ENCODE data around the gene ACTN3.
"Not testable (repeated sequence)": the region's sequence is repeated elsewhere in the genome, so short reads cannot be mapped to it uniquely, and the experiment has no call there.

ACTN3 gene

DNA sequence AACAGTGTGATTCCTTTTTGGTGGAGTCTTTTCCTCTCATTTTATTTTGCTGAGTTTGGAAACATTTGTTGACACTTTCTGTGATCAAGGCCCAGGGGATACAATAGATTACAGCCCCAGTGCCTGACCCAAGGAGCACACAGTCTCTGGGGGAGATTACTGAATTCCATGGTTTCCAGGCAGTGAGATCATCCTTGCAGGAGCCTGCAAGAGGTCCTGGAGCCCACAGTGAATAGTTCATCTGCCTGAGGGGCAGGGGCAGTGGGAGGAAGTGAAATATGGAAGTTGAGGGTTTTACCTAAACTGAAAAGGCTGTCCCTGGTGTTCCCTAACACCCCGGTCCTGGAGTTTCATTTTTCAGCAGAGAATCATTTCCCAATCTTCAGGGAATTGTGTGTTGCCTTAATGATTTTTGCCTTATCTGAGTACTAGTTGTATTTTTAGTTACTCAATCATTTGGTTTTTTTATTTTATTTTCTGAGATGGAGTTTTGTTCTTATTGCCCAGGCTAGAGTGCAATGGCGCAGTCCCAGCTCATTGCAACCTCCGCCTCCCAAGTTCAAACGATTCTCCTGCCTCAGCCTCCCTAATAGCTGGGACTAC, 54.0 kb downstream of the ACTN3 start:
- no peak for DNase-seq

DNA sequence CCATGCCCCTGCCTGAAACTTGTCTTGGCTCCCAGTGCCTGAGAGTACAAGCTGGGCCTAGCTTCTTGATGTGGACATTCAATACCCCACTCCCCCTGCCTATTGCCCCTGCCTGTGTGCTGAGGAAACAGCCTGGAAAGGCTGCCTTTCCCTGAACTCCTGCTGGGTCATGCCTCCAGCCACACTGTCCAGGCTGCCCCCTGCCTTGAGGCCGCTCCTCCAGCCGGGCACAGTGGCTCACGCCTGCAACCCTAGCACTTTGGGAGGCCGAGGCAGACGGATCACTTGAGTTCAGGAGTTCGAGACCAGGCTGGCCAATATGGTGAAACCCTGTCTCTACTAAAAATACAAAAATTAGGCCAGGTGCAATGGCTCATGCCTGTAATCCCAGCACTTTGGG, 56.4 kb downstream of the ACTN3 start:
- no peak for DNase-seq

DNA sequence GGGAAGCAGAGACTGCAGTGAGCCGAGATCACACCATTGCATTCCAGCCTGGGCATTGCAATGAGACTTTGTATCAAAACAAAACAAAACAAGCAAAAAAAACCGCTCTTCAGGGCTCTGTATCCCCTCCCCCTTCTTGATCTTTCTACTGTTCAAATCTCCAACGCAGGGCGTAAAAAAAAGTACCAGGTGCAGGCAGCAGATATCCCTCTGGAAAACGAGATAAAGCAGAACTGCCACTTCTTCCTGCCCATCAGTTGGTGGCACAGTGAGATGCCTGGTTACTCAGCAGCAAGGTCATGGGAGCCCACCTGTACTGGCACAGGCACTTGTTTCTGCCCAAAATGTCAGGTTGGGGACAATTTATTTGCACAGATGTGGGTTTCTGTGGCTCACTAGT, 57.5 kb downstream of the ACTN3 start:
- DNase-seq: no peak

DNA sequence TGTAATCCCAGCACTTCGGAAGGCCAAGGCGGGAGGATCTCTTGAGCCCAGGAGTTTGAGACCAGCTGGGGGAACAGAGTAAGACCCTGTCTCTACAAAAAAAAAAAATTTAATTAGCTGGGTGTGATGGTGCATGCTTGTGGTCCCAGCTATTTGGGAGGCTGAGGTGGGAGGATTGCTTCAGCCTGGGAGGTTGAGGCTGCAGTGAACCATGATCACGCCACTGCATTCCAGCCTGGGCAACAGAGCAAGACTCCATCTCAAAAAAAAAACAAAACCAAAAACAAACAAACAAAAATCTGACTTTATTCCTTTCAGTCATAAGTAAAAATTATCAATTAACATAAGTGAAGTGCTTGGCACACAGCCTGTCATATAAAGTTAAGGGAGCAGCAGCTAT, 59.9 kb downstream of the ACTN3 start:
- not testable (repeated sequence) for DNase-seq

DNA sequence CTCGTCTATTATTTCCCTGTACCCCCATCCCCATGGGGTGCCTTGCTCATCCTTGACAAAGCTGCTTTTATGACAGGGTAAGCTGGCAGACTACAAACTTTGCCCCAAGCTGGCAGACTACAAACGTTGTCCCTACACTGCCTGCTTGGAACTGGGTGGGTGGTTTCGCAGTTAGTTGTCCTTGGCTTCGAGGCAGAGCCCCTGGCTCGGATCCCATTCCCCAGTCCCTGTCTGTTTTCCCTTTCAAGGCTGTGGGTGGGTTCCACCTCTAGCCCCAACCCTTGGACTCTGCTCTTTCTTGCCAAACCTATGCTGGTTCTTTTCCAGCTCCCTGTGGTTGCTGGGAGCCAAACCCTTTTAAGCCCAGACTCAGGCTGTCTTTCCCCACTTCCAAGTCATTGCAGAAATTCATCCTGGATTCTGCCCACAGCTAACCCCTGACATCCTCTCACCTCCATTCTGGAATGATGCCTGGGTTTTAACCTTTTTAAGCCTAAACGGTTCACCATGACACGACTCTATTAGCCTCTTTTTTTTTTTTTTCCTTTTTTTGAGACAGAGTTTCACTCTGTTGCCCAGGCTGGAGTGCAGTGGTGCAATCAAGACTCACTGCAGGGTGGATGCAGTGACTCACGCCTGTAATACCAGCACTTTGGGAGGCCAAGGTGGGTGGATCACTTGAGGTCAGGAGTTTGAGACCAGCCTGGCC, 60.6 kb downstream of the ACTN3 start:
- DNase-seq: no peak

DNA sequence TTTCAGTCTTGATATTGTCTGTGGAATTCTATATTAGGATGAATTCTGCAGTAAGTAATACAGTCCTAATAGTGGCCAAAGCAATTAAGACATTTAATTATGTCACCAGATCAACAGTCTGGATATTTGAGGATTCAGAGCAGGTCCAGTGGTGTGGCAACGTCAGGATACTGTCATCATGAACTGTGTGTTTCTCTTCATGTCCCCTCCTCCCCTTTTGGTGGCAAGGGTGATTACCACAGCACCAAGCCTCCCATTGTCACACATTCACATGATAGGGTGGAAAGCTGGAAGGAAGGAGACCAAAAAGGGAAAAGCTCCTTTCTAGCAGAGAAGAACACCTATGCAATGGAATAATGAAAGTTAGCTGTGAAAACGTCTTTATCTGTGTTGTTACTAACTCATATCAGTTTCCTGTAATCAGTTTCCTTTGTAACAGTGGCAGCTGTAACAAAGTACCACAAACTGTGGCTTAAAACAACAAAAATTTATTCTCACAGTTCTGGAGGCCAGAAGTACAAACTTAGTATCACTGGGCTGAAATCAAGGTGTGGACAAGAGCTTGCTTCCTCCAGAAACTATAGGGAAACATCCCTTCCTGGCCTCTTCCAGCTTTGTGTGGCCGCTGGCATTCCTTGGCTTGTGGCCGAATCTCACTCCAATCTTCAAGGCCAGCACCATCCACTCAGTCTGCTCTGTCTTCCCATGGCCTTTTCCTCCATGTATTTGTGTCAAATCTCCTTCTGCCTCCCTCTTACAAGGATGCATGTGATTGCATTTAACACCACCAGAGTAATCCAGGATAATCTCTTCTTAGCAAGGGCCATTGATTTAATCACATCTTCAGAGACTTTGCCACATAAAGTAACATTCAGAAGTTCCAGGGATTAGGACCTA, 63.3 kb downstream of the ACTN3 start:
- DNase-seq: no peak

DNA sequence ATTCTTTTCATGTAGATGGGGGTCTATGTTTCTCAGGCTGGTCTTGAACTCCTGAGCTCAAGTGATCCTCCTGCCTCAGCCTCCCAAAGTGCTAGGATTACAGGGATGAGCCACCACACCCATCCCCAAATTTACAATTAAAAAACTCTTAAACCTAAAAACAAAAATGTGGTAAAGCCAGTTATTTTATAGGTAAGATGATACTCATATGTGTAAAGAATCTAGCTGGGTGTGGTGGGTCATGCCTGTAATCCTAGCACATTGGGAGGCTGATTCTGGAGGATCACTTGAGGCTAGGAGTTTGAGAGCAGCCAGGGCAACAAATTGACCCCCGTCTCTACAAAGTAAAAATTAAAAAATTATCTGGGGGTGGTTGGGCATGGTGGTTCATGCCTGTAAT, 65.8 kb downstream of the ACTN3 start:
- DNase-seq: no peak

All from NCI-H187 (cell line).